ENCODE measurements around the gene CNTNAP5. TPM values are rescaled to one million over a fixed set of nuclear protein-coding genes. Genes with fewer than 3 reads are reported as not detected.

CNTNAP5 gene
- total RNA-seq, 2 experiments from 2014 or later, result not detected

GRCh38 chr2:124661558-124661957 is 636.5 kb downstream of the CNTNAP5 start:
- Mint-ChIP-seq H3K4me3 (no peak overlapping the region), H3K4me1 (ENCODE audit: low read depth) (no peaks in the 10 kb centered on the region), H3K9me3 (peaks cover 20% of the 10 kb centered on the region), H3K36me3 (ENCODE audit: low read depth) (no peaks in the 10 kb centered on the region), H3K27ac (no peak overlapping the region), H3K27me3 (no peaks in the 10 kb centered on the region)
- Histone ChIP-seq H3K27ac (ENCODE audit: low read depth in 1 of 2, low read length in 2 of 2) (no peak overlapping the region), H3K4me3 (ENCODE audit: low read length) (no peak overlapping the region), H3K9me3 (ENCODE audit: control insufficient read depth in 1 of 2, insufficient read depth in 1 of 2, low read length in 2 of 2) (peaks cover 0 to 3% of the 10 kb centered on the region in 2 experiments), H3K36me3 (ENCODE audit: insufficient read depth, low read length) (no peaks in the 10 kb centered on the region), H3K4me1 (ENCODE audit: insufficient read depth, low read length) (no peaks in the 10 kb centered on the region), H3K27me3 (ENCODE audit: control insufficient read depth in 1 of 2, insufficient read depth in 2 of 2, low read length in 2 of 2) (no peaks in the 10 kb centered on the region)
- CTCF ChIA-PET, result no interaction called here
- ATAC-seq (ENCODE audit: poor library complexity), result no peak
- intact Hi-C loops (cut with DNase I, micrococcal nuclease), result no loop called here
- no peak for TF ChIP-seq CTCF (IDR thresholded peaks at IDR 0.05)
- DNase-seq, result no peak
- POLR2A ChIA-PET, result no interaction called here

- Histone ChIP-seq H3K27me3 (ENCODE audit: control insufficient read depth in 1 of 2, insufficient read depth in 2 of 2, low read length in 2 of 2) (no peaks in the 10 kb centered on the region), H3K4me1 (ENCODE audit: insufficient read depth, low read length) (no peaks in the 10 kb centered on the region), H3K36me3 (ENCODE audit: insufficient read depth, low read length) (no peaks in the 10 kb centered on the region), H3K27ac (ENCODE audit: low read depth in 1 of 2, low read length in 2 of 2) (no peak overlapping the region), H3K4me3 (ENCODE audit: low read length) (no peak overlapping the region), H3K9me3 (ENCODE audit: control insufficient read depth in 1 of 2, insufficient read depth in 1 of 2, low read length in 2 of 2) (no peaks in the 10 kb centered on the region)
- Mint-ChIP-seq H3K36me3 (ENCODE audit: low read depth) (no peaks in the 10 kb centered on the region), H3K9me3 (peaks cover 14% of the 10 kb centered on the region), H3K4me3 (no peak overlapping the region), H3K4me1 (ENCODE audit: low read depth) (no peaks in the 10 kb centered on the region), H3K27ac (no peak overlapping the region), H3K27me3 (no peaks in the 10 kb centered on the region)
- DNase-seq, result no peak
- ATAC-seq (ENCODE audit: poor library complexity), result no peak
- CTCF ChIA-PET, result no interaction called here
- intact Hi-C loops (cut with DNase I, micrococcal nuclease), result no loop called here
- POLR2A ChIA-PET, result no interaction called here
- no peak for TF ChIP-seq CTCF (IDR thresholded peaks at IDR 0.05)
These were observed 638.0 kb downstream of the CNTNAP5 start for GRCh38 chr2:124662946-124663644.

GRCh38 chr2:124663645-124663997 is 638.5 kb downstream of the CNTNAP5 start:
- Mint-ChIP-seq H3K4me1 (ENCODE audit: low read depth) (no peaks in the 10 kb centered on the region), H3K36me3 (ENCODE audit: low read depth) (no peaks in the 10 kb centered on the region), H3K4me3 (no peak overlapping the region), H3K27ac (no peak overlapping the region), H3K9me3 (peaks cover 14% of the 10 kb centered on the region), H3K27me3 (no peaks in the 10 kb centered on the region)
- no peaks in the 10 kb centered on the region for H3K27me3 ChIP-seq (ENCODE audit: control insufficient read depth in 1 of 2, insufficient read depth in 2 of 2, low read length in 2 of 2)
- H3K4me1 ChIP-seq (ENCODE audit: insufficient read depth, low read length), result no peaks in the 10 kb centered on the region
- no peak overlapping the region for H3K27ac ChIP-seq (ENCODE audit: low read depth in 1 of 2, low read length in 2 of 2)
- TF ChIP-seq CTCF (IDR thresholded peaks at IDR 0.05), result no peak
- no peaks in the 10 kb centered on the region for H3K36me3 ChIP-seq (ENCODE audit: insufficient read depth, low read length)
- ATAC-seq (ENCODE audit: poor library complexity) (no peak), DNase-seq (no peak)
- CTCF ChIA-PET, result no interaction called here
- no peaks in the 10 kb centered on the region for H3K9me3 ChIP-seq (ENCODE audit: control insufficient read depth in 1 of 2, insufficient read depth in 1 of 2, low read length in 2 of 2)
- intact Hi-C loops (cut with DNase I, micrococcal nuclease), result no loop called here
- POLR2A ChIA-PET, result no interaction called here
- no peak overlapping the region for H3K4me3 ChIP-seq (ENCODE audit: low read length)
